DND-41 (cell line): ENCODE measurements around the gene CCDC167.

Experiments used
- ATAC-seq: fragments of 200-7000 bp; cut with Tn5 transposase; 3 replicates; pipeline ENCODE4 v1.9.1; 2021; ENCODE audit warnings: low read depth; ENCODE audit not compliant: insufficient read depth
- DNase-seq: peaks from one replicate; pipeline ENCODE4 v3.0.0-alpha.2; 2020
- H2AFZ ChIP-seq: 2 replicates; pipeline ENCODE4 v1.6.0; 2012; ENCODE audit warnings: low read depth, low read length
- H3K27ac ChIP-seq: 2 replicates; pipeline ENCODE4 v1.5.1; 2012; ENCODE audit warnings: low read length, inconsistent platforms
- H3K27me3 ChIP-seq: fragments of 200-600 bp; sonication (generic); 2 replicates; pipeline ENCODE4 v1.6.0; 2012; ENCODE audit warnings: low read length, mild to moderate bottlenecking, inconsistent platforms; ENCODE audit not compliant: insufficient read depth, poor library complexity
- H3K36me3 ChIP-seq: 2 replicates; pipeline ENCODE4 v1.5.1; 2012; ENCODE audit warnings: low read length, inconsistent platforms; ENCODE audit not compliant: insufficient read depth
- H3K4me1 ChIP-seq: 2 replicates; pipeline ENCODE4 v1.5.1; 2012; ENCODE audit warnings: mild to moderate bottlenecking, low read length; ENCODE audit not compliant: insufficient read depth
- H3K4me2 ChIP-seq: 2 replicates; pipeline ENCODE4 v1.6.0; 2012; ENCODE audit warnings: mild to moderate bottlenecking, moderate library complexity, low read length, inconsistent platforms; ENCODE audit not compliant: insufficient read depth
- H3K4me3 ChIP-seq, 2 experiments: fragments of 200-600 bp in 1 of 2; shearing (Covaris generic) in 1 of 2; 2 replicates each; pipeline ENCODE4 v1.5.1; 2012 to 2016; ENCODE audit warnings: inconsistent platforms in 2 of 2, low read length in 2 of 2, mild to moderate bottlenecking in 2 of 2, low read depth in 1 of 2, moderate library complexity in 1 of 2
- H3K79me2 ChIP-seq: 2 replicates; pipeline ENCODE4 v1.6.0; 2012; ENCODE audit warnings: low read length, inconsistent platforms; ENCODE audit not compliant: insufficient read depth
- H3K9ac ChIP-seq: 2 replicates; pipeline ENCODE4 v1.6.0; 2012; ENCODE audit warnings: low read depth, mild to moderate bottlenecking, inconsistent platforms, low read length, moderate library complexity
- H3K9me3 ChIP-seq: 2 replicates; pipeline ENCODE4 v1.5.1; 2012; ENCODE audit warnings: low read length, moderate library complexity, mild to moderate bottlenecking, inconsistent platforms; ENCODE audit not compliant: insufficient read depth, severe bottlenecking
- H4K20me1 ChIP-seq: 2 replicates; pipeline ENCODE4 v1.6.0; 2012; ENCODE audit warnings: low read length; ENCODE audit not compliant: insufficient read depth
- EZH2 ChIP-seq: IDR thresholded peaks from 3 replicates; pipeline ENCODE4 v1.6.1; 2012; ENCODE audit warnings: borderline replicate concordance, low read depth, mild to moderate bottlenecking, moderate library complexity, low read length, inconsistent platforms; ENCODE audit not compliant: severe bottlenecking
- TF ChIP-seq, protein P1 (sequence below): IDR thresholded peaks from 2 replicates; pipeline ENCODE4 v1.5.1; 2012; ENCODE audit warnings: borderline replicate concordance, low read length, moderate library complexity, mild to moderate bottlenecking; ENCODE audit not compliant: poor library complexity, severe bottlenecking; ENCODE audit errors: extremely low read depth

Gene CCDC167

DNA sequence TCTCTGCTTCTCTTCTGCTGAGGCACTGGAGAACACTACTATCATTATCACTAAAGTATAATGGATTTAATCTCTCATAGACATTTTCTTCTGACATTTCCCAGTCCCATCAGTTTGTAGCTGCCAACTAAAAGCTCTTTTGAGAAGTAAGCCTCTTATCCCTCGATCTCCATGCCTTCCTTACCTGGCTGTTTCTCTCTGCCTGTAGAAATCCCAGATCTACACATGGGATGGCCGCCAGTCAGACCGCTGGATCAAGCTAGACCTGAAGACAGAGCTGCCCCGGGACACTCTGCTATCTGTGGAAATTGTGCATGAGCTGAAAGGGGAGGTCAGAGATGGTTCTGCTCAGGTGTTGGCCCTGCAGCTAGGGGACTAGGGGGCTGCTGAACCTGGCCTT, 25.4 kb downstream of the CCDC167 start:
- no peaks in the 10 kb centered on the region for H3K79me2 ChIP-seq
- ATAC-seq, result no peak
- no peak for DNase-seq

DNA sequence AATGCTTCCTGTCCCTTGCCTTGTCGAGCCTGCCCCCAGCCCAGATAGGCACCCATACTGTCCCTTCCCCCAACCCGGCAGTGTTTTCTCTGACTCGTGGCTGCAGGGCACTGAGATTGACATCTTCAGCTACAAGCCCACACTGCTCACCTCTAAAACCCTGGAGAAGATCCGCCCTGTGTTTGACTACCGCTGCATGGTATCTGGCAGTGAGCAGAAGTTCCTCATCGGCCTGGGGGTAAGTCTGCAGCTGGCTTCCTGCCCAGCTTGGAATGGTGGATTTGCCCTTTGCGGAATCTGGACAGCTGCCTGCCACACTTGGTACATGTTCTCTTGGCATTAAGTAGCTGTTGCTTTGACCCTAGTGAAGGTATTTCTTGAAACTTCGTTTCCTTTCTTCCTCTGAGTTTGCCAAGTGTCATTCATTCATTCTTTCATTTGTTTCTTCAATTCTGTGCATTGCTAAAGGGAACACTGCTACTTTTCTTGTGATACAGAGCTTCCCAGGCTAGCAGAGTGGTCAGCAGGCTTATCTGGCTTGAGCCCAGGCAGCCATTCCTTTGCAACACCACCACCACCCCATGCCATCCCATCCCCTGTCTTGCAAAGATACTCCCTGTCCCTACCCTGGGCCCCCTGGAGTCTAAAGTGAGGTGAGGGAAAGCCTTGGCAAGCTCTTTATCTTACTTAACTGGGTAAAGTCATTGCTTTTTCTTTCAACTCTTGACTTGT, 26.2 kb downstream of the CCDC167 start:
- no peak overlapping the region for H2AFZ ChIP-seq
- no peak overlapping the region for H3K9ac ChIP-seq
- H3K36me3 ChIP-seq, result peaks cover 87% of the 10 kb centered on the region
- no peak overlapping the region for H3K4me3 ChIP-seq
- no peak overlapping the region for H3K27ac ChIP-seq
- peak; percentile 15; the same call in 1 of the 3 replicates for ATAC-seq
- no peaks in the 10 kb centered on the region for H3K27me3 ChIP-seq
- no peak overlapping the region for H3K4me2 ChIP-seq
- no peaks in the 10 kb centered on the region for H3K4me1 ChIP-seq
- 0 out of 2 replicates have a peak, but pooled peaks cover 6% of the 10 kb centered on the region for H4K20me1 ChIP-seq
- DNase-seq, result no peak
- no peak for TF ChIP-seq EZH2
- TF ChIP-seq, protein P1, sequence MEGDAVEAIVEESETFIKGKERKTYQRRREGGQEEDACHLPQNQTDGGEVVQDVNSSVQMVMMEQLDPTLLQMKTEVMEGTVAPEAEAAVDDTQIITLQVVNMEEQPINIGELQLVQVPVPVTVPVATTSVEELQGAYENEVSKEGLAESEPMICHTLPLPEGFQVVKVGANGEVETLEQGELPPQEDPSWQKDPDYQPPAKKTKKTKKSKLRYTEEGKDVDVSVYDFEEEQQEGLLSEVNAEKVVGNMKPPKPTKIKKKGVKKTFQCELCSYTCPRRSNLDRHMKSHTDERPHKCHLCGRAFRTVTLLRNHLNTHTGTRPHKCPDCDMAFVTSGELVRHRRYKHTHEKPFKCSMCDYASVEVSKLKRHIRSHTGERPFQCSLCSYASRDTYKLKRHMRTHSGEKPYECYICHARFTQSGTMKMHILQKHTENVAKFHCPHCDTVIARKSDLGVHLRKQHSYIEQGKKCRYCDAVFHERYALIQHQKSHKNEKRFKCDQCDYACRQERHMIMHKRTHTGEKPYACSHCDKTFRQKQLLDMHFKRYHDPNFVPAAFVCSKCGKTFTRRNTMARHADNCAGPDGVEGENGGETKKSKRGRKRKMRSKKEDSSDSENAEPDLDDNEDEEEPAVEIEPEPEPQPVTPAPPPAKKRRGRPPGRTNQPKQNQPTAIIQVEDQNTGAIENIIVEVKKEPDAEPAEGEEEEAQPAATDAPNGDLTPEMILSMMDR, result no peak
- no peaks in the 10 kb centered on the region for H3K79me2 ChIP-seq
- H3K9me3 ChIP-seq, result no peaks in the 10 kb centered on the region

More for the DNA sequence above, 25.4 kb downstream of the CCDC167 start:
- TF ChIP-seq EZH2, result no peak
- TF ChIP-seq, protein P1, result no peak
- H3K4me3 ChIP-seq, result no peak overlapping the region
- H3K36me3 ChIP-seq, result peaks cover 90% of the 10 kb centered on the region
- no peak overlapping the region for H3K9ac ChIP-seq
- no peaks in the 10 kb centered on the region for H3K27me3 ChIP-seq
- H3K27ac ChIP-seq, result no peak overlapping the region
- no peak overlapping the region for H2AFZ ChIP-seq
- no peaks in the 10 kb centered on the region for H3K4me1 ChIP-seq
- H3K9me3 ChIP-seq, result no peaks in the 10 kb centered on the region
- H3K4me2 ChIP-seq, result no peak overlapping the region
- H4K20me1 ChIP-seq, result peaks cover 8% of the 10 kb centered on the region; the same call in 1 of the 2 replicates

DNA sequence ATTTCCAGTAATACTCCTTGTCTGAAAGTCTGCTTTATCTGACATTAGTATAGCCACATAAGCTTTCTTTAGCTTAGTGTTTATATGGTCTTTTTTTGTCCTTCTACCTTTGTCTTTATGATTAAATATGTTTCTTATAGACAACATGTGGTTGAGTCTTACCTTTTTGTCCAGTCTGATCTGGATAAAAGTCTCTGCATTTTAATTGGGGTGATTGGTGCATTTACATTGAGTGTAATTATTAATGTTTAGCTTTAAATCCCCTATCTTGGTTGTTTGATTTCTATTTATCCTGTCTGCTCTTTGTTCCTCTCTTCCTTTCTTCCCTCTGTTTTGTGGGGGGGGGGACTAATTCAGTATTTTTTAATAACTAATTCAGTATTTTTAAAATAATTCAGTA, 32.0 kb downstream of the CCDC167 start:
- H3K4me1 ChIP-seq, result no peaks in the 10 kb centered on the region
- no peak overlapping the region for H3K4me2 ChIP-seq
- H3K79me2 ChIP-seq, result no peaks in the 10 kb centered on the region
- H3K27me3 ChIP-seq, result no peaks in the 10 kb centered on the region
- no peak overlapping the region for H3K4me3 ChIP-seq
- H3K9me3 ChIP-seq, result peaks cover 4% of the 10 kb centered on the region
- ATAC-seq, result no peak
- no peak overlapping the region for H2AFZ ChIP-seq
- TF ChIP-seq, protein P1, result no peak
- TF ChIP-seq EZH2, result no peak
- no peak overlapping the region for H3K27ac ChIP-seq
- H3K9ac ChIP-seq, result no peak overlapping the region
- H4K20me1 ChIP-seq, result no peaks in the 10 kb centered on the region
- DNase-seq, result no peak
- H3K36me3 ChIP-seq, result peaks cover 69% of the 10 kb centered on the region
